HG03558 (cell line): ENCODE results near the gene CFAP210.
"Not testable (repeated sequence)": the region's sequence is repeated elsewhere in the genome, so short reads cannot be mapped to it uniquely, and the experiment has no call there.

ENCODE experiments used
- ATAC-seq: cut with Tn5 transposase; IDR thresholded peaks from one replicate; pipeline ENCODE4 v1.9.1; 2021; ENCODE audit warnings: moderate number of reproducible peaks; ENCODE audit not compliant: unreplicated experiment; ENCODE audit errors: extremely low read depth

CFAP210 gene

DNA sequence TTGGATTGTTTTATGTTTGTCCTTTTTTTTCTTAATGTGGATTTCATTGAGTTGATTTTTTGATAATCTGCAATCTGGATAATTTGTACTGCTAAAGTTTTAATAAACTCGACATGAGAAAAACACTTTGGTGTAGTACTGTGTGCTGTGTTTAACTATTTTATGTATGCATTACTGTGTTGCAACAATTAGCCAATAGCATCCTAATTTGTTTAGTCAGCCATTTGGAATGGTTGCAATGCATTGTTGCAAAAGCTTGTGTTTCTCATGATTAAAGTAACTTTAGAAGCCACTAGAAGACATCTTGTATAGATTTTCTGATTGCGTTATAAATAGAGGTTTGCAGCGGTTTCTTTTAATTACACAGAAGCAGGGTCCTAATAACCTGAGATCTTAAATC lies 56.6 kb downstream of the CFAP210 start:
- no peak for ATAC-seq

DNA sequence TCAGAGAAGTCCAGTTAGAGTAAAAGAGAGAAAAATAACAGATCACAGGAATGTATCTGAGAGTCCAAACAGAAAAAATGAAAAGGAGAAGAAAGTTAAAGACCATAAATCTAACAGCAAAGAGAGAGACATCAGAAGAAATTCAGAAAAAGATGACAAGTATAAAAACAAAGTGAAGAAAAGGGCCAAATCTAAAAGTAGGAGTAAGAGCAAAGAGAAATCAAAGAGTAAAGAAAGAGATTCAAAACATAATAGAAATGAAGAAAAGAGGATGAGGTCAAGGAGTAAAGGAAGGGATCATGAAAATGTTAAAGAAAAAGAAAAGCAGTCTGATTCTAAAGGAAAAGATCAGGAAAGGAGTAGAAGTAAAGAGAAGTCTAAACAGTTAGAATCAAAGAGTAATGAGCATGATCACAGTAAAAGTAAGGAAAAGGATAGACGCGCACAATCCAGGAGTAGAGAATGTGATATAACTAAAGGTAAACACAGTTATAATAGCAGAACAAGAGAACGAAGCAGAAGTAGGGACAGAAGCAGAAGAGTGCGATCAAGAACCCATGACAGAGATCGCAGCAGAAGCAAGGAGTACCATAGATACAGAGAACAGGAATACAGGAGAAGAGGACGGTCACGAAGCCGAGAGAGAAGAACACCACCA lies 57.6 kb downstream of the CFAP210 start:
- no peak for ATAC-seq

DNA sequence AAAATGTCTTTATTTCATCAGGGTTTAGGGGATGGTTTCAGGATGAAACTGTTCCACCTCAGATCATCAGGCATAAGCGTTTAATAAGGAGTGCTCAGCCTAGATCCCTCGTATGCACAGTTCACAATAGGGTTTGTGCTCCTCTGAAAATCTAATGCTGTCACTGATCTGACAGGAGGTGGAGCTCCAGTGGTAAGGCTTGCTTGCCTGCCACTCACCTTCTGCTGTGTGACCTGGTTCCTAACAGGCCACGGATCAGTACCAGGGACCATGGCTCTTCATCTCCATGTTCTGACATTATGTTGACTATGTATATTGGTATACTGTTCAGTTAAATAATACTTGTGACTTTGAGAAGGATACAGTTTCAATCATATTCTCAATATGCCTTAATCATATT lies 68.4 kb downstream of the CFAP210 start:
- ATAC-seq, result no peak

DNA sequence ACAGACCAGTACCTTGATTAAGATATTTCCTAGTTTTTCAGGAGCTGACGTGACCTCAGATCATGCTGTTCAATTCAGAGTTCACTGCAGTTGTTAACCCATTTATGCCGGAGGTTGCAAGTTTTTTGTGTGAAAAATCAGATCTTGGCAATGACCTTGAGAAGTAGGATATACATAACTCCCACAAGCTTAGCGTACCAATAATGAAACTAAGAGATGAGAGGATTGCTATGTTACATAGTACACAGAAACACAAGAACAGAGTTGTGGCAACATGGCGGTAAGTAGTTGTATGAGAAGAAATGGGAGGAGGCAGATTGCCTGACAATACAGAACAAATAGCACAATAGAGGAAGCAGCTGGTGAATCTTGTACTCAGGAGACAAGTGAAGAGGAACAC lies 71.0 kb downstream of the CFAP210 start:
- no peak for ATAC-seq

DNA sequence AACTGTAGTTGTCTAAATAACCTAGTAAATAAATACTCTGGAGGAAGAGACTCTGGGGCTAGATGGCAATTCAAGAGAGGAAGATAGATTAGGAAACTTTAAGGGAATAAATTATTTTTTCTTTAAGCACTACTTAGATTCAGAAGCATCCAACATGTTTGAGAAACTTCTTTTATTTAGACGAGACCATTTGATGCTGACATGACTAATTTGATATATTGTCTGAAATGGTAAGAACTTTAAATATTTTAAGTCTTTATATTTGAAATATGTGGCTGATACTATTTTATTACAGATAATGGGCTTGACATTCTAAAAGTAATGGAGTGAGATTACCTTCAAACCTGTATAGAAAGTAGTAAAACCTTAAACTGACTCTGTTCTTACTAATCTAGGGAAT lies 73.7 kb downstream of the CFAP210 start:
- ATAC-seq, result no peak

DNA sequence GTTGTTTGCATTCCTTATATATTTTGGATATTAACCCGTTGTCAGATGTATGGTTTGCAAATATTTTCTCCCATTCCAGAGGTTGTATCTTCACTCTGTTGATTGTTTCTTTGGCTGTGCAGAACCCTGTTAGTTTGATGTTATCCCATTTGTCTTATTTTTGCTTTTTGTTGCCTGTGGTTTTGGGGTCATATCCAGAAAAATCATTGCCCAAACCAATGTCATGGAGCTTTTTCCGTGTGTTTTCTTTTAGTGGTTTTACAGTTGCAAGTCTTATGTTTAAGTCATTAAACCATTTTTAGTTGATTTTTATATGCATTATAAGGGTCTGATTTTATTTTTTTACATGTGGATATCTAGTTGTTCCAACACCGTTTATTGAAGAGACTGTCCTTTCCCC lies 74.3 kb downstream of the CFAP210 start:
- ATAC-seq, result no peak

DNA sequence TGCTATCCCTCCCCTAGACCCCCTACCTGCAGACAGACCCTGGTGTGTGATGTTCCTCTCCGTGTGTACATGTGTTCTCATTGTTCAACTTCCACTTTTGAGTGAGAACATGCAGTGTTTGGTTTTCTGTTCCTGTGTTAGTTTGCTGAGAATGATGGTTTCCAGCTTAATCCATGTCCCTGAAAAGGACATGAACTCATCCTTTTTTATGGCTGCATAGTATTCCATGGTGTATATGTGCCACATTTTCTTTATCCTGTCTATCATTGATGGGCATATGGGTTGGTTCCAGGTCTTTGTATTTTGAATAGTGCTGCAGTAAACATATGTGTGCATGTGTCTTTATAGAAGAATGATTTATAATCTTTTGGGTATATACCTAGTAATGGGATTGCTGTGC lies 78.2 kb downstream of the CFAP210 start:
- not testable (repeated sequence) for ATAC-seq

DNA sequence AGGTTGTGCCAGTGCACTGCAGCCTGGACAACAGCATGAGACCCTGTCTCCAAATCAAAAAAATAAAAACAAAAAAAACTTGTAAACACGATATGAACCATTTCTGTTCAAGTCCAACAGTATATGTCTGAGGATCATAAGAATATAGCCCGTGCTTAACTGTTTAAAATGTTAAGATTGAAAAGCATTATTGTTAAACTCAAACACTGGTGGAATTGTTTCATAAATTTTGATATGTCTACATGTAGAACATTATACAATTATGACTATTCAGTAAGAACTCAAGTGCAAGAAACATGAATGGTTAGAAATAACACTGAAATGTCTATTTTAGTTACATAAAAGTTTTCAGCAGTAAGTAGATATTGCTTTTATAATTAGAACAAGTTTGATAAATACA lies 80.3 kb downstream of the CFAP210 start:
- no peak for ATAC-seq

DNA sequence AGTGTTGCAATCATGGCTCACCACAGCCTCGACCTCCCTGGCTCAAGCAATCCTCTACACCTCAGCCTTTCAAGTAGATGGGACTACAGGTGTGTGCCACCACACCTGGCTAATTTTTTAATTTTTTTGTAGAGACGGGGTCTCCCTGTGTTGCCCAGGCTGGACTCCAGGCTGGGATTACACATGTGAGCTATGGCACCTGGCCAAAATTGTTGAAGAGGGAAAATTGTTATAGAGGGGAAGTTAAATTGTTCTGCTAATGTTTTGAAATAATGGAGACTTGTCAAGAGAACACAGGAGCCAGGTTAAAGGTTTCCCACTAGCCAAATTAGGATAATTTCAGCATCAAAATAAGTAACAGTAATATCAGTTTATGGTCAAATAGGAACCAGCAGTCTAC lies 84.9 kb downstream of the CFAP210 start:
- no peak for ATAC-seq

DNA sequence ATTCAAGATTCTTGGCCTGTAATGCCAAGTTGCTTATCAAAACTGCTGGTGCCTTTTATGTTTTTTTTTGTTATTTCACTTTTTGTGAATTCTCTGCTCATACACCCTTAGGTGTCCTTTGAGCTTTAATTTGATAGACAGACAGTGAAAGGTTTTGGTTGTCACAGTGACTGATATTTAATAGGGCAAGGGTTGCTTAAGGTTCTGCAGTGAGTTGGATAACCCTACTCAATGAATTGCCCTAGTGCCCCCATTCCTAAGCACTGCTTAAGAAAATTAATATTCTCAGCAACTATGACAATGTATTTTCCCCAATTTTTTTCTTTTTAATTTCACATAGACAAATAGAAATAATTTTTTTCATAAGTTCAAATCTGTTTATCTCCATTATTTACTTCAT lies 94.6 kb downstream of the CFAP210 start:
- ATAC-seq, result no peak

DNA sequence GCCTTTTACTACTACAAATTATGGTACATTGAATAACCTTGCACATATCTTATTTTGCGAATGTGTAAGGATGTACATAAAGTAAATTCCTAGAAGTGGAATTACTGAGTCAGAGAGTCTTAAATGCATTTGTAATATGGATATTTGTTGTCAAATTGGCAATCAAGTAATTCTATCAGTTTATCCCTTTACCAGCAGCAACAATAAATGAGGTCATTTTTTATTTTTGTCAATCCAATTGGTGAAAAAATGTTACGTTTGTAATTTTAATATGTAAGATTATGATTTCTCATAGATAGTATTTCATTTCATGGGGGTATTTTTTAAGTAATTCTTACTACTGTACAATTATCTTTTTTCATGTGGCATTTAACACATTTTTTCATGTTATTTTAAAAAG lies 95.2 kb downstream of the CFAP210 start:
- no peak for ATAC-seq

DNA sequence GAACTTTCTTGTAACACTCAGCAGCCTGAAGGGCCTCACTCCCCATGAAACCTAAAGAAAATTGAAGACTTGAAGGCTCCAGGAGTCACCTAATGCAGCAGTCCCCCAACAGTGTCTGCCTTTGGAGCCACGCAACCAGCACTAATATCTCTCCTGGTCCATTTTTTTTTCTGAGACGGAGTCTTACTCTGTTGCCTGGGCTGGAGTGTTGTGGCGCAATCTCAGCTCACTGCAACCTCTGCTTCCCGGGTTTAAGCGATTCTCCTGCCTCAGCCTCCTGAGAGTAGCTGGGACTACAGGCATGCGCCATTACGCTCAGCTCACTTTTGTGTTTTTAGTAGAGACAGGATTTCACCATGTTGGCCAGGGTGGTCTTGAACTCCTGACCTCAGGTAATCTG lies 97.7 kb downstream of the CFAP210 start:
- ATAC-seq, result not testable (repeated sequence)
